HG03025 (cell line): ENCODE data around the gene LHFPL2.
"Not testable (repeated sequence)": the region's sequence is repeated elsewhere in the genome, so short reads cannot be mapped to it uniquely, and the experiment has no call there.

Experiments
- ATAC-seq: cut with Tn5 transposase; IDR thresholded peaks from one replicate; pipeline ENCODE4 v1.9.1; 2021; ENCODE audit warnings: mild to moderate bottlenecking, moderate library complexity; ENCODE audit not compliant: unreplicated experiment, low FRiP score

Gene LHFPL2

GRCh38 chr5:78624011-78624541, 24.5 kb downstream of the LHFPL2 start:
- no peak for ATAC-seq

GRCh38 chr5:78622302-78622971, 26.1 kb downstream of the LHFPL2 start:
- no peak for ATAC-seq

GRCh38 chr5:78621291-78621738, 27.3 kb downstream of the LHFPL2 start:
- ATAC-seq: no peak

- not testable (repeated sequence) for ATAC-seq
These were observed 28.5 kb downstream of the LHFPL2 start for GRCh38 chr5:78620119-78620518.

GRCh38 chr5:78618303-78618702, 30.3 kb downstream of the LHFPL2 start:
- no peak for ATAC-seq

GRCh38 chr5:78615697-78616096, 32.9 kb downstream of the LHFPL2 start:
- ATAC-seq: no peak

GRCh38 chr5:78614816-78615215, 33.8 kb downstream of the LHFPL2 start:
- no peak for ATAC-seq

GRCh38 chr5:78613756-78614155, 34.8 kb downstream of the LHFPL2 start:
- ATAC-seq: no peak

GRCh38 chr5:78613151-78613533, 35.4 kb downstream of the LHFPL2 start:
- no peak for ATAC-seq

GRCh38 chr5:78612227-78613150, 36.1 kb downstream of the LHFPL2 start:
- no peak for ATAC-seq

GRCh38 chr5:78611126-78611605, 37.4 kb downstream of the LHFPL2 start:
- ATAC-seq: no peak

GRCh38 chr5:78610636-78611035, 37.9 kb downstream of the LHFPL2 start:
- no peak for ATAC-seq

GRCh38 chr5:78610163-78610583, 38.4 kb downstream of the LHFPL2 start:
- no peak for ATAC-seq

- no peak for ATAC-seq
These were observed 40.7 kb downstream of the LHFPL2 start for GRCh38 chr5:78607864-78608263.

- no peak for ATAC-seq
These were observed 42.3 kb downstream of the LHFPL2 start for GRCh38 chr5:78606241-78606640.

- ATAC-seq: no peak
These were observed 43.0 kb downstream of the LHFPL2 start for GRCh38 chr5:78605611-78606010.

- no peak for ATAC-seq
These were observed 43.8 kb downstream of the LHFPL2 start for GRCh38 chr5:78604689-78605285.

- ATAC-seq: no peak
These were observed 44.9 kb downstream of the LHFPL2 start for GRCh38 chr5:78603636-78604175.

GRCh38 chr5:78602400-78602799, 46.2 kb downstream of the LHFPL2 start:
- no peak for ATAC-seq

GRCh38 chr5:78601559-78602314, 46.8 kb downstream of the LHFPL2 start:
- no peak for ATAC-seq
